AML-193 (cell line): ENCODE results near the gene SUCNR1.
"Not testable (repeated sequence)": the region's sequence is repeated elsewhere in the genome, so short reads cannot be mapped to it uniquely, and the experiment has no call there.

Experiments used
- DNase-seq, 2 experiments: peaks; one replicate each; lab custom pipeline; 2025; lab: John Stamatoyannopoulos, UW

The SUCNR1 gene

GRCh38 chr3:151871639-151872468 lies 1.6 kb upstream of the SUCNR1 start:
- DNase-seq = peak; percentile 100

- peak; percentile 46 to 49 for DNase-seq
These were observed 636 bp downstream of the SUCNR1 start for GRCh38 chr3:151874079-151874478.

GRCh38 chr3:151875759-151876158 lies 2.3 kb downstream of the SUCNR1 start:
- peak; percentile 100 for DNase-seq

GRCh38 chr3:151877269-151877668 lies 3.8 kb downstream of the SUCNR1 start:
- no peak for DNase-seq

GRCh38 chr3:151878465-151878864 lies 5.0 kb downstream of the SUCNR1 start:
- DNase-seq = no peak

- no peak for DNase-seq
These were observed 5.6 kb downstream of the SUCNR1 start for GRCh38 chr3:151879037-151879436.

- no peak for DNase-seq
These were observed 6.4 kb downstream of the SUCNR1 start for GRCh38 chr3:151879679-151880415.

- DNase-seq = no peak
These were observed 6.9 kb downstream of the SUCNR1 start for GRCh38 chr3:151880416-151880690.

GRCh38 chr3:151881137-151881536 lies 7.7 kb downstream of the SUCNR1 start:
- no peak for DNase-seq

- not testable (repeated sequence) for DNase-seq
These were observed 12.0 kb downstream of the SUCNR1 start for GRCh38 chr3:151885397-151885796.

- DNase-seq = not testable (repeated sequence)
These were observed 14.2 kb downstream of the SUCNR1 start for GRCh38 chr3:151887450-151888211.

GRCh38 chr3:151890721-151891141 lies 17.3 kb downstream of the SUCNR1 start:
- peak; percentile 98 to 99 for DNase-seq

- no peak for DNase-seq
These were observed 18.3 kb downstream of the SUCNR1 start for GRCh38 chr3:151891721-151892120.

- DNase-seq = no peak
These were observed 20.8 kb downstream of the SUCNR1 start for GRCh38 chr3:151894219-151894618.

GRCh38 chr3:151895478-151896241 lies 22.2 kb downstream of the SUCNR1 start:
- no peak for DNase-seq

- DNase-seq = no peak
These were observed 23.0 kb downstream of the SUCNR1 start for GRCh38 chr3:151896246-151897012.

GRCh38 chr3:151898121-151898520 lies 24.7 kb downstream of the SUCNR1 start:
- not testable (repeated sequence) for DNase-seq

- DNase-seq = not testable (repeated sequence)
These were observed 25.3 kb downstream of the SUCNR1 start for GRCh38 chr3:151898564-151899261.

GRCh38 chr3:151899996-151900395 lies 26.6 kb downstream of the SUCNR1 start:
- DNase-seq = no peak

- no peak for DNase-seq
These were observed 27.0 kb downstream of the SUCNR1 start for GRCh38 chr3:151900460-151900859.
